Left ventricle myocardium superior (tissue), 1 donor: ENCODE measurements around the gene RGS17. TPM values are rescaled to one million over a fixed set of nuclear protein-coding genes. Genes with fewer than 3 reads are reported as not detected.

Experiments used
- ATAC-seq: fragments of 200-7000 bp; cut with Tn5 transposase; one replicate; pipeline ENCODE4 v1.9.1; 2020; ENCODE audit warnings: mild to moderate bottlenecking, moderate library complexity
- DNase-seq: peaks from one replicate; pipeline ENCODE4 v3.0.0-alpha.2; 2020
- intact Hi-C: fragments of 100-400 bp; cut with micrococcal nuclease; formaldehyde crosslinking; loops from one replicate; pipeline ENCODE4 v1.11.0; 2022
- total RNA-seq: library from RNA; stranded (reverse); fragmentation: NEBNext Ultra II Directional; extraction: Animal tissue kit (Norgen Biotek cat#: 25700); gene quantifications from one replicate; pipeline ENCODE4 v1.2.1, GENCODE V29; 2021
- donor health status: DM: no; HTN: yes; CAD: no; lungs with severe emphysema.

The RGS17 gene
- total RNA-seq, 1 donor from 2014 or later, result 0.05 TPM

GRCh38 chr6:153047386-153047785 lies 83.7 kb downstream of the RGS17 start:
- no peak for DNase-seq
- intact Hi-C loops, result no loop called here
- ATAC-seq, result no peak

DNA sequence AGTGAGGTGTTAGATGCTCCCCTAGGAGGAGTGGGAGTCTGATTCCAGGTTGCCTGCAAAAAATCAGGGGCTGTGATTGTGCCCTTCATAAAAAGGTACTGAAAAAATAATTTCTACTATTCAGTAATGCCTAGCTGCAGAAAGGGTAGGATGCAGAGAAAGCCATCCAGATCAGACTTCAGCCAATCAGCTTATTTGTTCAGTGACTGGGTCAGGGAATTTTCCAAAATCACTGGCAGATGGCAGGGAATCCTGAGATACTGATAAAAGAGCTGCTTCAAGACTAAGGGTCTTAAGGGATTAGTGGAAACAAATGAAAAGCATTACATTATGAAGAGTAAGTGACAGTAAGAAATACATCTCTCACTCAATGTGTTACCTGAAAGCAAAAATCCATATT lies 85.8 kb downstream of the RGS17 start:
- DNase-seq, result no peak
- ATAC-seq, result no peak
- intact Hi-C loops, result no loop called here

- ATAC-seq, result no peak
- DNase-seq, result no peak
- intact Hi-C loops, result no loop called here
Observed at GRCh38 chr6:153044295-153044694, 86.8 kb downstream of the RGS17 start.

GRCh38 chr6:153043719-153044118 lies 87.4 kb downstream of the RGS17 start:
- intact Hi-C loops, result no loop called here
- DNase-seq (no peak), ATAC-seq (no peak)

- DNase-seq (no peak), ATAC-seq (no peak)
- intact Hi-C loops, result loop anchor here (10.0 kb wide), 1 partner anchor 466 kb away; no protein-coding TSS in a partner anchor
Observed at GRCh38 chr6:153038378-153039057, 92.6 kb downstream of the RGS17 start.

DNA sequence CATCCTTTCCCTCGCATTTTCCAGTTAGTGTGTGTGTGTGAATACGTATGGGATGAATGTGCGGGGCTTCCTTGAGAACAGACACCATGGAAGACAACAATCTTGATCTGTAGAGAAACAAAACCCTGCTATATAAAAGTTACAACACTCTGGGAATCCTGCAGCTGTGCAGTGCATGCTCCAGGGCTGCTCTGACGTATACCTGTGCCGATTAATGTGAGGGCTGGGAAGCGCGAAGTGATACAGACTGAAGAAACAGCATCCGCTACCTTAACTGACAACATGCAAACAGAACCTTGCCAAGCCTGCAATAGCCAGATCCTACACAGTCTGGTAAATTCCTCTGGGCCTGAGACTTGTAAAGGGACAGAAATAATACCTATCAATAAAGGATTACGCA lies 96.9 kb downstream of the RGS17 start:
- DNase-seq, result no peak
- intact Hi-C loops, result loop anchor here (10.0 kb wide), 1 partner anchor 471 kb away; no protein-coding TSS in a partner anchor
- ATAC-seq, result no peak

GRCh38 chr6:153032255-153032882 lies 98.7 kb downstream of the RGS17 start:
- intact Hi-C loops, result loop anchor here (10.0 kb wide), 1 partner anchor 472 kb away; no protein-coding TSS in a partner anchor
- ATAC-seq (no peak), DNase-seq (no peak)

- intact Hi-C loops, result loop anchor here (10.0 kb wide), 1 partner anchor 473 kb away; no protein-coding TSS in a partner anchor
- DNase-seq (no peak), ATAC-seq (no peak)
Observed at GRCh38 chr6:153031335-153031955, 99.6 kb downstream of the RGS17 start.

- no peak for DNase-seq
- intact Hi-C loops, result no loop called here
- no peak for ATAC-seq
Observed at GRCh38 chr6:153028963-153029362, 102.1 kb downstream of the RGS17 start.

- DNase-seq, result no peak
- intact Hi-C loops, result no loop called here
- no peak for ATAC-seq
Observed at GRCh38 chr6:153028286-153028685, 102.8 kb downstream of the RGS17 start.

- ATAC-seq, result no peak
Observed at GRCh38 chr6:153027480-153027879, 103.6 kb downstream of the RGS17 start.

GRCh38 chr6:153024709-153025017 lies 106.4 kb downstream of the RGS17 start:
- intact Hi-C loops, result loop anchor here (5.0 kb wide), 1 partner anchor 162 kb away; no protein-coding TSS in a partner anchor
- ATAC-seq (no peak), DNase-seq (no peak)

More at GRCh38 chr6:153027480-153027879, 103.6 kb downstream of the RGS17 start:
- no peak for DNase-seq
- intact Hi-C loops, result no loop called here

DNA sequence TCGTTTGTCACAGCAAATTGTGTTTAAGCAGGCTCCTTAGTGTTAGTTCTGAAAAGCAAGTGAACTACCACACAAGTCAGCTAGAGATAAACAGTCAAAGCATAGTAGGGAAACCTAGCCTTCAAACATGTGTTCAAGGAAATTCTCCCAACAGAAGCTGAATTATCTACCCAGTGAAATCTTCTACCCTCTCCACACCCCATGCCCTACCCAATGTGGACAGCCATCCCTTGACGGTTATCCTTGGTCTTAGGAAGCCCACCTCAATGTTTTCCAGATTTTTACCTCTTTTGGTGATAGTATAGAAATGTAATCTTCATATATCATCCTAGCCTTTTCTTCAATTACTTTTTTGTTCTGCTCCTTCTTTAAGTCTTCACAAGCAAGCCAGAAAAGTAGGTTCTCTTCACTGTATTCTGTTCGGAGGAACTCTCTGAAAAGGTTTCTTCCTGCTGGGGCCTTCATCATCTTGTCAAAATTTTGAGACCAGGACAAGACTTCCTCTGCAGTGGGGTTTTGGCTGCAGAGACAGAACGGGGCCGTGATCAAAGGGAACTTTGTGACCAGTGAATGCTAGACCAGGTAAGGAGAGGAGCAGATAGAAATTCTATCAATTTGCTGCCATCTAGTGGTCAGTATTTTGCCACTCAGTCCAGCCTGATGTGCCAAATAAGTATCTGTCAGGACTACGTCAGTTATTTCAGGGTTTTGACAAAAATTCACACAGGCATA lies 106.9 kb downstream of the RGS17 start:
- intact Hi-C loops, result loop anchor here (5.0 kb wide), 1 partner anchor 162 kb away; no protein-coding TSS in a partner anchor
- ATAC-seq, result peak; percentile 81
- DNase-seq, result no peak

- no peak for ATAC-seq
- intact Hi-C loops, result no loop called here
- no peak for DNase-seq
Observed at GRCh38 chr6:153018355-153018754, 112.7 kb downstream of the RGS17 start.

GRCh38 chr6:153016846-153017245 lies 114.2 kb downstream of the RGS17 start:
- no peak for DNase-seq
- no peak for ATAC-seq
- intact Hi-C loops, result no loop called here

DNA sequence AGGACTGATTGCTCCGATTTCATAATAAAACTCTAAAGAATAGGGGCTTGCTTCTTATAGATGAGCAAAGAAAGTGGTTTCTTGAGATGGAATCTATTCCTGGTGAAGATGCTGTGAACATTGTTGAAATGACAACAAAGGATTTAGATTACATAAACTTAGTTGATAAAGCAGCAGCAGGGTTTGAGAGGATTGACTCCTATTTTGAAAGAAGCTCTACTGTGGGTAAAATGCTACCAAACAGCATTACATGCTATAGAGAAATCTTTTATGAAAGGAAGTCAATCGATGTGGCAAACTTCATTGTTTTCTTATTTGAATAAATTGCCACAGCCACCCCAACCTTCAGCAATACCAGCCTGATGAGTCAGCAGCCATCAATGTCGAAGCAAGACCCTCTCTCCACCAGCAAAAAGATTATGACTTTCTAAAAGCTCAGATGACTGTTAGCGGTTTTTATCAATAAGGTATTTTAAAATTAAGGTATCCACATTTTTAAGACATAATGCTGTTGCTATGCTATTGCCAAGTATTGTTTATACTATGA lies 115.9 kb downstream of the RGS17 start:
- DNase-seq (no peak), ATAC-seq (no peak)
- intact Hi-C loops, result no loop called here

GRCh38 chr6:153013438-153013837 lies 117.6 kb downstream of the RGS17 start:
- DNase-seq (no peak), ATAC-seq (no peak)
- intact Hi-C loops, result no loop called here

- ATAC-seq, result no peak
- intact Hi-C loops, result no loop called here
- no peak for DNase-seq
Observed at GRCh38 chr6:153012856-153013255, 118.2 kb downstream of the RGS17 start.

GRCh38 chr6:153003366-153003690 lies 127.8 kb downstream of the RGS17 start:
- intact Hi-C loops, result no loop called here
- DNase-seq (no peak), ATAC-seq (peak; percentile 19)
